DOHH2 (cell line): ENCODE data around the gene ABCB6.
A peak's percentile ranks its signal among the peaks of the same experiment; 100 is the strongest.

Source experiments
- H3F3A ChIP-seq: fragments of 200-600 bp; sonication (generic), shearing (Covaris generic); 2 replicates; pipeline ENCODE4 v1.6.0; 2016; ENCODE audit warnings: antibody characterized with exemption, mild to moderate bottlenecking; ENCODE audit not compliant: control insufficient read depth, insufficient read depth
- H3K27ac ChIP-seq: fragments of 200-600 bp; sonication (generic); 2 replicates; pipeline ENCODE4 v1.5.1; 2014; ENCODE audit warnings: low read depth, mild to moderate bottlenecking, low read length, moderate library complexity
- H3K27me3 ChIP-seq: fragments of 200-600 bp; sonication (generic); 2 replicates; pipeline ENCODE4 v1.6.1; 2014; ENCODE audit warnings: mild to moderate bottlenecking, low read length, mixed read lengths; ENCODE audit not compliant: control insufficient read depth
- H3K36me3 ChIP-seq: fragments of 200-600 bp; sonication (generic); 2 replicates; pipeline ENCODE4 v1.6.1; 2014; ENCODE audit warnings: mild to moderate bottlenecking, low read length, moderate library complexity, mixed read lengths; ENCODE audit not compliant: control insufficient read depth
- H3K4me1 ChIP-seq: fragments of 200-600 bp; sonication (generic); 2 replicates; pipeline ENCODE4 v1.6.1; 2014; ENCODE audit warnings: mild to moderate bottlenecking, low read length, mixed read lengths; ENCODE audit not compliant: control insufficient read depth
- H3K4me2 ChIP-seq: fragments of 200-600 bp; sonication (generic); 2 replicates; pipeline ENCODE4 v1.6.0; 2014; ENCODE audit warnings: mild to moderate bottlenecking, low read length, moderate library complexity
- H3K4me3 ChIP-seq: fragments of 200-600 bp; sonication (generic); 2 replicates; pipeline ENCODE4 v1.5.1; 2014; ENCODE audit warnings: mild to moderate bottlenecking, low read length, mixed read lengths
- H3K79me2 ChIP-seq: fragments of 200-600 bp; sonication (generic); 2 replicates; pipeline ENCODE4 v1.6.1; 2014; ENCODE audit warnings: mild to moderate bottlenecking, low read length, mixed read lengths; ENCODE audit not compliant: control insufficient read depth
- H3K9me2 ChIP-seq: fragments of 200-600 bp; sonication (generic); replicated peaks from 2 replicates; pipeline ENCODE4 v1.6.1; 2014; ENCODE audit warnings: mild to moderate bottlenecking, low read length, mixed read lengths; ENCODE audit not compliant: control insufficient read depth
- H3K9me3 ChIP-seq: fragments of 200-600 bp; sonication (generic); 2 replicates; pipeline ENCODE4 v1.6.1; 2014; ENCODE audit warnings: antibody characterized with exemption, low read length, mixed read lengths; ENCODE audit not compliant: control insufficient read depth, insufficient read depth
- H4K20me1 ChIP-seq: fragments of 200-600 bp; sonication (generic); 2 replicates; pipeline ENCODE4 v1.6.0; 2014; ENCODE audit warnings: low read depth, mild to moderate bottlenecking, antibody characterized with exemption, low read length, moderate library complexity; ENCODE audit not compliant: control insufficient read depth, insufficient read depth
- EZH2phosphoT487 ChIP-seq: fragments of 200-600 bp; sonication (generic); IDR thresholded peaks from 2 replicates; pipeline ENCODE4 v1.6.1; 2017; ENCODE audit warnings: borderline replicate concordance, mild to moderate bottlenecking, antibody characterized with exemption, low read length, moderate library complexity, mixed read lengths
- TF ChIP-seq, protein P1 (sequence below): fragments of 200-600 bp; sonication (generic); IDR thresholded peaks from one replicate; pipeline ENCODE4 v1.5.1; 2014; ENCODE audit warnings: antibody characterized with exemption, mild to moderate bottlenecking, low read depth, low read length; ENCODE audit not compliant: poor library complexity, severe bottlenecking

ABCB6 gene

DNA sequence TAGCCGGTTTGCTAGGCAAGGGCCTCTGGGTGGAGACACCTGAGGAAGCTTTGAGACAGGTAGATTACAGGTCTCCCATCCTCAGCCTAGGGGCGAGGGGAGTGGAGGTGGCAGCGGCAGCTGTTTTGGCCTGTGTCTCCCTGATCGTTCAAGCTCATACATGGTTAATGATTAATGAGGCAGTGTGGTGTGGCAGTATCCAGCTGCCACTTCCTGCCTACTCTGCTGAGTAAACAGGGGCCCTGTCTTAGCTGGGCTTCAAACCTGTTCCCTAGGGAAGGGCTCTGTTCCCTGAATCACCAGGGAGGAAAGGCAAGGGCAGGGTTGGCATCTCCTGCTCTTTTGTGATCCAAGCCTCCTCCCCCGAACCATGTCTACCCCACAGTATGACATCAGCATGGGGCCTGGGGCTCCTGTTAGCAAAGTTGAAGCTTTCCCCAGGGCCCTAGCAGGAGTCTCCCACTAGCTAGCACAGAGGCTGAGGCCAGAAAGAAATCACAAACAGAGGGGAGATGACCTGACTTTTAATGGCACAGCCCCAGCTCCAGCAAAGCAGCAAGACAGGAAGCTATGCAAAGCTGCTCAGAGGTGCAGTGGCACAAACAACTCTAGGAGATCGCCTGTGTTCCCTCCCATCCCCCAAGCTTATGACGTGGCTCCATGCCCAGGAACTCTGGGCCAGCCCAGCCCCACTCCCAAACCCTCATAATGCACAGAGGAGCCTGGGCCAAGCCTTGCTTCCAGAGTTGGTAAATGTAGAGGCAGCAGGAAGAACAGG, 30.6 kb upstream of the ABCB6 start:
- peaks cover 75% of the 10 kb centered on the region for H3K79me2 ChIP-seq
- H3K4me2 ChIP-seq = peak overlapping the region; percentile 97
- no peak for TF ChIP-seq EZH2phosphoT487

DNA sequence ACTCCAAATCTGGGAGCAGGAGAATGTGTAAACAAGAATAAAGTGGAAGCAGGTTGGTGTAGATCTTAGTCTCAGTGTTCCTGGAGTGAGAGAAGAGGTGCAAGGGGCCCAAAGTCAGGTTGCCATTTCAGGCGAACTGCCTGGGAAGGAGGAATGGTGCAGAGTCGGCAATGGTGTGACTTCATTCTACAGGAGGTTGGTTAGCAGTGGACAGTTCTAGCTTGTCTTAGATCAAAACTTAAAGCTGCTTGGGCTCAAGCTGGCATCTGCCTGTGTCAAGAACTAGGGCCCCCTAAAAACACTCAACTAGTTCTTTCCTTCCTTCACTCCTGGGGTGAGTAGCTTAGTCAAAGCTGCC, 30.1 kb upstream of the ABCB6 start:
- H3K4me1 ChIP-seq = peaks cover 78% of the 10 kb centered on the region
- H3K4me2 ChIP-seq = peak overlapping the region; percentile 97

More for the DNA sequence above, 30.6 kb upstream of the ABCB6 start:
- peak overlapping the region; percentile 74 for H3K4me3 ChIP-seq
- peaks cover 7% of the 10 kb centered on the region; the same call in 1 of the 2 replicates for H4K20me1 ChIP-seq
- peak overlapping the region; percentile 98 for H3K27ac ChIP-seq
- H3F3A ChIP-seq = peaks cover 18% of the 10 kb centered on the region
- H3K27me3 ChIP-seq = no peaks in the 10 kb centered on the region; the same call in 1 of the 2 replicates
- peaks cover 81% of the 10 kb centered on the region for H3K4me1 ChIP-seq
- no peaks in the 10 kb centered on the region for H3K9me3 ChIP-seq
- no peaks in the 10 kb centered on the region for H3K9me2 ChIP-seq
- H3K36me3 ChIP-seq = peaks cover 64% of the 10 kb centered on the region

DNA sequence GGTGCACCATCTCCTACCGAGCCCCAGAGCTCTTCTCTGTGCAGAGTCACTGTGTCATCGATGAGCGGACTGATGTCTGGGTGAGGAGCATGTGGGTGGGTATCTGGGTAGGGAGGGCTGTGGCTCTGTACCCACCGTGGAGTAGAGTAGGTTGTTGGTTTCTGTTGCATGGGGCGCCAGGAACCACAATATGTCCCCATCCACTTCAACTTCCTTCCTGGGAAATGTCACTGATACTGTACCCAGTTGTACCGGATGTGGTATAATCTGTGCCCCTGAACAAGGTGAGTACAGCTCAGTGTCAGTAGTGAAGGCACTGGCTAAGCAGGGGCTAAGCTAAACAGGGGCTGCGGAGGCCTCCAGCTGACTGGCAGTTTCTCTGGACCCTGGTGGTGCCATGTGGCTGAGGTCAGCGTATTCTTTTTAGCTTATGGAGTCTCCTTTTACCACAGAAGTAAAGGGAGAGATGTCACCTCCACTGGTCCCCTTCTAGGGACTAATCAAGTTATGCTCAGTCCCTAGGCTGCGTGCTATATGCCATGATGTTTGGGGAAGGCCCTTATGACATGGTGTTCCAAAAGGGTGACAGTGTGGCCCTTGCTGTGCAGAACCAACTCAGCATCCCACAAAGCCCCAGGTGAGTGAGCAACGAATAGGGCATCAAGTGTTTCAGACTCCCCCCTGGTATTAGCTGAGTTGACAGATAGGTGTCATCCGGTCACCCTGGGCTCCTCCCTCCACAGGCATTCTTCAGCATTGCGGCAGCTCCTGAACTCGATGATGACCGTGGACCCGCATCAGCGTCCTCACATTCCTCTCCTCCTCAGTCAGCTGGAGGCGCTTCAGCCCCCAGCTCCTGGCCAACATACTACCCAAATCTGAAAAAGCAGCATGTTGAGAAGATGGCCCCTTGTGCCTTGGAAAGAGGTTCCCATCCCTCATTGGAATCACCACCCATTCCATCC, 29.2 kb upstream of the ABCB6 start:
- TF ChIP-seq, protein P1, sequence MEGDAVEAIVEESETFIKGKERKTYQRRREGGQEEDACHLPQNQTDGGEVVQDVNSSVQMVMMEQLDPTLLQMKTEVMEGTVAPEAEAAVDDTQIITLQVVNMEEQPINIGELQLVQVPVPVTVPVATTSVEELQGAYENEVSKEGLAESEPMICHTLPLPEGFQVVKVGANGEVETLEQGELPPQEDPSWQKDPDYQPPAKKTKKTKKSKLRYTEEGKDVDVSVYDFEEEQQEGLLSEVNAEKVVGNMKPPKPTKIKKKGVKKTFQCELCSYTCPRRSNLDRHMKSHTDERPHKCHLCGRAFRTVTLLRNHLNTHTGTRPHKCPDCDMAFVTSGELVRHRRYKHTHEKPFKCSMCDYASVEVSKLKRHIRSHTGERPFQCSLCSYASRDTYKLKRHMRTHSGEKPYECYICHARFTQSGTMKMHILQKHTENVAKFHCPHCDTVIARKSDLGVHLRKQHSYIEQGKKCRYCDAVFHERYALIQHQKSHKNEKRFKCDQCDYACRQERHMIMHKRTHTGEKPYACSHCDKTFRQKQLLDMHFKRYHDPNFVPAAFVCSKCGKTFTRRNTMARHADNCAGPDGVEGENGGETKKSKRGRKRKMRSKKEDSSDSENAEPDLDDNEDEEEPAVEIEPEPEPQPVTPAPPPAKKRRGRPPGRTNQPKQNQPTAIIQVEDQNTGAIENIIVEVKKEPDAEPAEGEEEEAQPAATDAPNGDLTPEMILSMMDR = no peak
- TF ChIP-seq EZH2phosphoT487 = no peak

More for the DNA sequence above, 30.1 kb upstream of the ABCB6 start:
- H3K27ac ChIP-seq = peak overlapping the region; percentile 98
- no peaks in the 10 kb centered on the region for H3K9me3 ChIP-seq
- no peak for TF ChIP-seq EZH2phosphoT487
- TF ChIP-seq, protein P1 = no peak
- H3K36me3 ChIP-seq = peaks cover 64% of the 10 kb centered on the region
- H3K9me2 ChIP-seq = no peaks in the 10 kb centered on the region
- no peaks in the 10 kb centered on the region for H3K27me3 ChIP-seq
- H4K20me1 ChIP-seq = peaks cover 7% of the 10 kb centered on the region; the same call in 1 of the 2 replicates
- peak overlapping the region; percentile 74 for H3K4me3 ChIP-seq
- peaks cover 18% of the 10 kb centered on the region for H3F3A ChIP-seq
- H3K79me2 ChIP-seq = peaks cover 75% of the 10 kb centered on the region

More for the DNA sequence above, 29.2 kb upstream of the ABCB6 start:
- Histone ChIP-seq H3K9me2 (no peaks in the 10 kb centered on the region), H3K4me1 (peaks cover 78% of the 10 kb centered on the region), H3K4me3 (peak overlapping the region; percentile 74), H3F3A (peaks cover 18% of the 10 kb centered on the region), H3K27ac (peak overlapping the region; percentile 98), H3K36me3 (peaks cover 64% of the 10 kb centered on the region), H4K20me1 (peaks cover 7% of the 10 kb centered on the region; the same call in 1 of the 2 replicates), H3K4me2 (peak overlapping the region; percentile 97), H3K79me2 (peaks cover 68% of the 10 kb centered on the region), H3K9me3 (no peaks in the 10 kb centered on the region), H3K27me3 (no peaks in the 10 kb centered on the region)
